Measurements from ENCODE around the gene ZC3H14.

Gene ZC3H14

GRCh38 chr14:88568196-88568595, 5.4 kb downstream of the ZC3H14 start:
- Histone ChIP-seq H3K27me3 (no peaks in the 10 kb centered on the region), H3K4me1 (no peaks in the 10 kb centered on the region), H3K36me3 (peaks cover 51% of the 10 kb centered on the region), H3K4me3 (ENCODE audit: low read depth, low read length) (no peak overlapping the region), H3K9me3 (no peaks in the 10 kb centered on the region)
- DNase-seq = no peak
- TF ChIP-seq CTCF (IDR thresholded peaks at IDR 0.05; ENCODE audit: low read depth, low read length) = no peak

GRCh38 chr14:88572117-88572516, 9.3 kb downstream of the ZC3H14 start:
- DNase-seq = no peak
- TF ChIP-seq CTCF (IDR thresholded peaks at IDR 0.05; ENCODE audit: low read depth, low read length) = no peak
- H3K36me3 ChIP-seq = peaks cover 90% of the 10 kb centered on the region
- H3K9me3 ChIP-seq = no peaks in the 10 kb centered on the region
- H3K27me3 ChIP-seq = no peaks in the 10 kb centered on the region
- H3K4me1 ChIP-seq = no peaks in the 10 kb centered on the region
- no peak overlapping the region for H3K4me3 ChIP-seq (ENCODE audit: low read depth, low read length)

- Histone ChIP-seq H3K27me3 (no peaks in the 10 kb centered on the region), H3K9me3 (no peaks in the 10 kb centered on the region), H3K4me1 (no peaks in the 10 kb centered on the region), H3K4me3 (ENCODE audit: low read depth, low read length) (no peak overlapping the region), H3K36me3 (peaks cover 96% of the 10 kb centered on the region)
- no peak for DNase-seq
- TF ChIP-seq CTCF (IDR thresholded peaks at IDR 0.05; ENCODE audit: low read depth, low read length) = no peak
Observed at GRCh38 chr14:88576222-88576621, 13.4 kb downstream of the ZC3H14 start.

GRCh38 chr14:88584451-88584850, 21.6 kb downstream of the ZC3H14 start:
- H3K9me3 ChIP-seq = no peaks in the 10 kb centered on the region
- TF ChIP-seq CTCF (IDR thresholded peaks at IDR 0.05; ENCODE audit: low read depth, low read length) = no peak
- H3K27me3 ChIP-seq = no peaks in the 10 kb centered on the region
- no peaks in the 10 kb centered on the region for H3K4me1 ChIP-seq
- DNase-seq = no peak
- peaks cover 60% of the 10 kb centered on the region for H3K36me3 ChIP-seq
- H3K4me3 ChIP-seq (ENCODE audit: low read depth, low read length) = no peak overlapping the region

- no peak for TF ChIP-seq CTCF (IDR thresholded peaks at IDR 0.05; ENCODE audit: low read depth, low read length)
- H3K9me3 ChIP-seq = no peaks in the 10 kb centered on the region
- DNase-seq = no peak
- H3K4me1 ChIP-seq = no peaks in the 10 kb centered on the region; the same call in 1 of the 2 replicates
- no peaks in the 10 kb centered on the region for H3K27me3 ChIP-seq
- no peak overlapping the region for H3K4me3 ChIP-seq (ENCODE audit: low read depth, low read length)
- H3K36me3 ChIP-seq = peaks cover 59% of the 10 kb centered on the region
Observed at GRCh38 chr14:88588081-88588480, 25.2 kb downstream of the ZC3H14 start.

- no peak for DNase-seq
- no peaks in the 10 kb centered on the region for H3K9me3 ChIP-seq
- H3K4me3 ChIP-seq (ENCODE audit: low read depth, low read length) = no peak overlapping the region
- H3K4me1 ChIP-seq = no peaks in the 10 kb centered on the region; the same call in 1 of the 2 replicates
- peaks cover 57% of the 10 kb centered on the region for H3K36me3 ChIP-seq
- no peaks in the 10 kb centered on the region for H3K27me3 ChIP-seq
- TF ChIP-seq CTCF (IDR thresholded peaks at IDR 0.05; ENCODE audit: low read depth, low read length) = no peak
Observed at GRCh38 chr14:88590173-88590572, 27.3 kb downstream of the ZC3H14 start.
